Right lobe of liver (tissue), 6 donors: ENCODE measurements around the gene HAUS8. TPM values are rescaled to one million over a fixed set of nuclear protein-coding genes. Genes with fewer than 3 reads are reported as not detected.

Experiments
- ATAC-seq, 4 donors: fragments of 200-7000 bp; cut with Tn5 transposase; one replicate each; pipeline ENCODE4 v1.9.1; 2020; ENCODE audit warnings: mild to moderate bottlenecking in 4 of 4, moderate library complexity in 4 of 4
- DNase-seq, 3 donors: peaks; one replicate each; pipeline ENCODE4 v3.0.0-alpha.2; 2020
- H3K27ac ChIP-seq, 3 donors: fragments of 200-600 bp; one replicate each; pipeline ENCODE4 v1.8.0; 2022
- H3K27me3 ChIP-seq, 2 donors: fragments of 200-600 bp; one replicate each; pipeline ENCODE4 v1.8.0; 2022
- H3K36me3 ChIP-seq, 4 donors: fragments of 200-600 bp; sonication (generic) in 1 of 4; one replicate each; pipeline versions ENCODE4 v1.5.1 to v1.8.0; 2017 to 2022; ENCODE audit warnings: control low read depth in 1 of 4
- H3K4me1 ChIP-seq, 4 donors: fragments of 200-600 bp; sonication (generic) in 1 of 4; one replicate each; pipeline versions ENCODE4 v1.5.1 to v1.8.0; 2017 to 2022; ENCODE audit warnings: control low read depth in 1 of 4
- H3K4me3 ChIP-seq, 3 donors: fragments of 200-600 bp; one replicate each; pipeline ENCODE4 v1.8.0; 2022
- H3K9me3 ChIP-seq, 4 donors: fragments of 200-600 bp; sonication (generic) in 1 of 4; one replicate each; pipeline versions ENCODE4 v1.5.1 to v1.8.0; 2017 to 2022; ENCODE audit warnings: control low read depth in 1 of 4
- POLR2A ChIP-seq: fragments of 450-650 bp; IDR thresholded peaks from one replicate; pipeline ENCODE4 v1.6.1; 2017; ENCODE audit warnings: antibody characterized with exemption, mild to moderate bottlenecking
- WGBS: methylation state at CpG from one replicate; pipeline ENCODE4 v1.1.6; 2018; ENCODE audit warnings: low coverage, low lambda C conversion rate; ENCODE audit not compliant: insufficient coverage; ENCODE audit errors: missing lambda C conversion rate; 5-methylcytosine and 5-hydroxymethylcytosine counted together
- intact Hi-C, 2 donors: fragments of 100-400 bp; cut with DNase I; formaldehyde crosslinking; loops; one replicate each; pipeline versions ENCODE4 v1.11.2 to v1.14.1; 2022
- total RNA-seq, 6 experiments: library from RNA; depleted of rRNA in 2 of 6; stranded (reverse); fragments of >200 nt in 2 of 6; fragmentation: NEBNext Ultra II Directional in 3 of 6; extraction: Animal tissue kit (Norgen Biotek cat#: 25700) in 3 of 6; gene quantifications; one replicate each; pipeline versions ENCODE4 v1.1.0 to v1.2.4, GENCODE V29; 2016 to 2023
- TF ChIP-seq, protein P1 (sequence below), 4 donors: fragments of 200-600 bp in 3 of 4; fragments of 450-650 bp in 1 of 4; IDR thresholded peaks; one replicate each; pipeline versions ENCODE4 v1.5.1 to v1.8.0; 2016 to 2022; ENCODE audit warnings: antibody characterized with exemption in 4 of 4, mild to moderate bottlenecking in 2 of 4
- donor health status: DM: no; HTN: yes; CAD: no.
- donor health status: DM: no; HTN: no; CAD: no.
- donor health status: DM: no; HTN: no; CAD: no.
- donor health status: DM: no; HTN: yes; CAD: no.
- donor health status: DM: no; HTN: yes; CAD: no.

Gene HAUS8
- total RNA-seq, 6 experiments from 2014 or later = 3.7 to 8.5 (median 5.8) TPM

- no peak for ATAC-seq
- H3K27ac ChIP-seq = no peak overlapping the region
- 71% methylated on average over 8 of the region's 9 CpGs for WGBS
- H3K27me3 ChIP-seq = no peaks in the 10 kb centered on the region
- DNase-seq = no peak
- intact Hi-C loops = no loop called here
- no peaks in the 10 kb centered on the region for H3K36me3 ChIP-seq
- TF ChIP-seq, protein P1, sequence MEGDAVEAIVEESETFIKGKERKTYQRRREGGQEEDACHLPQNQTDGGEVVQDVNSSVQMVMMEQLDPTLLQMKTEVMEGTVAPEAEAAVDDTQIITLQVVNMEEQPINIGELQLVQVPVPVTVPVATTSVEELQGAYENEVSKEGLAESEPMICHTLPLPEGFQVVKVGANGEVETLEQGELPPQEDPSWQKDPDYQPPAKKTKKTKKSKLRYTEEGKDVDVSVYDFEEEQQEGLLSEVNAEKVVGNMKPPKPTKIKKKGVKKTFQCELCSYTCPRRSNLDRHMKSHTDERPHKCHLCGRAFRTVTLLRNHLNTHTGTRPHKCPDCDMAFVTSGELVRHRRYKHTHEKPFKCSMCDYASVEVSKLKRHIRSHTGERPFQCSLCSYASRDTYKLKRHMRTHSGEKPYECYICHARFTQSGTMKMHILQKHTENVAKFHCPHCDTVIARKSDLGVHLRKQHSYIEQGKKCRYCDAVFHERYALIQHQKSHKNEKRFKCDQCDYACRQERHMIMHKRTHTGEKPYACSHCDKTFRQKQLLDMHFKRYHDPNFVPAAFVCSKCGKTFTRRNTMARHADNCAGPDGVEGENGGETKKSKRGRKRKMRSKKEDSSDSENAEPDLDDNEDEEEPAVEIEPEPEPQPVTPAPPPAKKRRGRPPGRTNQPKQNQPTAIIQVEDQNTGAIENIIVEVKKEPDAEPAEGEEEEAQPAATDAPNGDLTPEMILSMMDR (IDR thresholded peaks at IDR 0.05) = no peak
- no peak for TF ChIP-seq POLR2A
- H3K9me3 ChIP-seq = no peaks in the 10 kb centered on the region
- H3K4me3 ChIP-seq = no peak overlapping the region
- H3K4me1 ChIP-seq = peaks cover 0 to 7% (median 0%) of the 10 kb centered on the region in 4 donors
Observed at GRCh38 chr19:17121736-17122293, 46.6 kb upstream of the HAUS8 start.

DNA sequence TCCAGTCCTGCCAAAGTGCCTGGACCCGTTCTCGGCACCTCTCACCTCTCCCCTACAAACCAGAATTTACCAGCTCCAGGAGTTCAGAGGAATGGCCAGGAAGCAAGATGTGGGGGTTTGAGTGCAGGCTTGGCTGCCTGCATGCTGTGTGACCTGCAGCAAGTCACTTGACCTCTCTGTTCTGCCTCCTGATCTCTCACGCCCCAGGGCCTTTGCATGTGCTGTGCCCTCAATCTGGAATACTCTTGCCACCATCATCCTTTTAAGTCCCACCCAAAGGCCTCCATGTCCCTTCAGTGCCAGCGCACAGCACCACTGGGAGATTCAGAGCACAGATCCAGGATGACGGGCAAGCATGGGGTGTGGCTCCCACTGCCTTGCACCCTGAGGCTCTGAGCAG lies 43.7 kb upstream of the HAUS8 start:
- no peak overlapping the region for H3K27ac ChIP-seq
- H3K4me3 ChIP-seq = no peak overlapping the region
- TF ChIP-seq POLR2A = no peak
- TF ChIP-seq, protein P1 (IDR thresholded peaks at IDR 0.05) = no peak
- no peaks in the 10 kb centered on the region for H3K36me3 ChIP-seq
- no peak for DNase-seq
- WGBS = 94% methylated on average over 3 of the region's 5 CpGs
- H3K9me3 ChIP-seq = no peaks in the 10 kb centered on the region
- intact Hi-C loops = no loop called here
- H3K27me3 ChIP-seq = no peaks in the 10 kb centered on the region
- H3K4me1 ChIP-seq = peaks cover 0 to 6% (median 0%) of the 10 kb centered on the region in 4 donors
- no peak for ATAC-seq

- Histone ChIP-seq H3K4me1 (peaks cover 0 to 25% (median 11%) of the 10 kb centered on the region in 4 donors), H3K4me3 (no peak overlapping the region), H3K36me3 (no peaks in the 10 kb centered on the region), H3K27me3 (no peaks in the 10 kb centered on the region), H3K9me3 (no peaks in the 10 kb centered on the region), H3K27ac (no peak overlapping the region)
- intact Hi-C loops = no loop called here
- DNase-seq (no peak), ATAC-seq (no peak)
- TF ChIP-seq, protein P1 (IDR thresholded peaks at IDR 0.05) = no peak
- no peak for TF ChIP-seq POLR2A
- WGBS = 87% methylated on average over 3 of the region's 14 CpGs
Observed at GRCh38 chr19:17116996-17117702, 41.9 kb upstream of the HAUS8 start.

DNA sequence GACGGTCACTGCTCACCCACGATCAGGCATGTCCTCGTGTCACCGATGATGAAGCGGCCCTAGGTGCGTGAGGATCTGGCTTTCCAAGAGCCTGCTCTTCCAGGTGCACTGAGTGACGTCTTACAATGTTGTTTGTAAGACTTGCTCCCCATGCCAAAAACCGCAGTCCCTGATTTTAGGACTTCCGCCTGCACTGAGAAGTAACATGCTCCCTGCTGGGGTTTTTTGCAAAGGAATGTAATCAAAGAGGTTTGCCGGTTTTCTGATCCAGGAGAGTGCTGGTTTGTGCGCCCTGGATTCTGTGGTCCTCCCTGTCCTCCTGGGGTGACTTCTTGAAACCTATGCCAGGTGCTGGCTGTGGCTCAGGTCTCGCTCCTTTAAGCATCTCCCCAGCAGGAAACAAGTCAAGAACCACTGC lies 39.2 kb upstream of the HAUS8 start:
- H3K27ac ChIP-seq = peak overlapping the region in 1 of 3 donors; percentile 75
- no peaks in the 10 kb centered on the region for H3K36me3 ChIP-seq
- TF ChIP-seq, protein P1 (IDR thresholded peaks at IDR 0.05) = no peak
- no peak for TF ChIP-seq POLR2A
- no peak overlapping the region for H3K4me3 ChIP-seq
- DNase-seq = no peak
- no peak for ATAC-seq
- H3K9me3 ChIP-seq = no peaks in the 10 kb centered on the region
- H3K4me1 ChIP-seq = peaks cover 0 to 34% (median 15%) of the 10 kb centered on the region in 4 donors
- intact Hi-C loops = no loop called here
- WGBS = 88% methylated on average over 2 of the region's 12 CpGs
- no peaks in the 10 kb centered on the region for H3K27me3 ChIP-seq
